ENCODE measurements around the gene B4GALT3.
"Not testable (repeated sequence)": the region's sequence is repeated elsewhere in the genome, so short reads cannot be mapped to it uniquely, and the experiment has no call there.

Gene B4GALT3

GRCh38 chr1:161177112-161177935 lies at the start of gene B4GALT3:
Gene B4GALT3, minus strand, starts transcription at chr1:161177507. Its CDS starts 1,447 bp downstream, at chr1:161176060.
- peak; percentile 94 for DNase-seq

- DNase-seq, result no peak
Measured at GRCh38 chr1:161226759-161227158, 49.5 kb upstream of the B4GALT3 start.

- peak; percentile 23 for DNase-seq
Measured at GRCh38 chr1:161226320-161226711, 49.0 kb upstream of the B4GALT3 start.

- DNase-seq, result peak; percentile 97
Measured at GRCh38 chr1:161225534-161226319, 48.4 kb upstream of the B4GALT3 start, which contains the start of gene TOMM40L. Gene TOMM40L, plus strand, starts transcription at chr1:161226060. Its CDS starts 430 bp downstream, at chr1:161226490.

GRCh38 chr1:161225178-161225533 lies 47.8 kb upstream of the B4GALT3 start:
- no peak for DNase-seq

GRCh38 chr1:161224695-161225087 lies 47.4 kb upstream of the B4GALT3 start:
- DNase-seq, result not testable (repeated sequence)

GRCh38 chr1:161223805-161224694 lies 46.7 kb upstream of the B4GALT3 start:
- DNase-seq, result no peak

- no peak for DNase-seq
Measured at GRCh38 chr1:161222175-161223019, 45.1 kb upstream of the B4GALT3 start.

- no peak for DNase-seq
Measured at GRCh38 chr1:161220002-161220401, 42.7 kb upstream of the B4GALT3 start.

- DNase-seq, result no peak
Measured at GRCh38 chr1:161219078-161219892, 42.0 kb upstream of the B4GALT3 start.

- no peak for DNase-seq
Measured at GRCh38 chr1:161218301-161219077, 41.2 kb upstream of the B4GALT3 start.

GRCh38 chr1:161217831-161218230 lies 40.5 kb upstream of the B4GALT3 start:
- no peak for DNase-seq

GRCh38 chr1:161216945-161217712 lies 39.8 kb upstream of the B4GALT3 start:
- peak; percentile 39 for DNase-seq

GRCh38 chr1:161215076-161215475 lies 37.8 kb upstream of the B4GALT3 start, which contains the start of gene FCER1G:
Gene FCER1G, plus strand, starts transcription at chr1:161215295. Its CDS starts 27 bp downstream, at chr1:161215322.
- no peak for DNase-seq

GRCh38 chr1:161214369-161214768 lies 37.1 kb upstream of the B4GALT3 start:
- no peak for DNase-seq

GRCh38 chr1:161209790-161210409 lies 32.6 kb upstream of the B4GALT3 start:
- peak; percentile 79 for DNase-seq

- DNase-seq, result no peak
Measured at GRCh38 chr1:161207173-161207572, 29.9 kb upstream of the B4GALT3 start.

GRCh38 chr1:161206411-161207140 lies 29.3 kb upstream of the B4GALT3 start:
- DNase-seq, result no peak
